ENCODE results near the gene S100A9. TPM values are rescaled to one million over a fixed set of nuclear protein-coding genes. Genes with fewer than 3 reads are reported as not detected.

The S100A9 gene
- total and polyA plus RNA-seq, 2 of the 8 experiments (the other 6 are each of a cell fraction or from before 2014, with no cell fraction given): not detected

- Histone ChIP-seq H2BK12ac (ENCODE audit: low read depth, low read length) (no peak overlapping the region), H3K4me3 (ENCODE audit: extremely low read depth in 1 of 4, insufficient read depth in 2 of 4, low read depth in 3 of 4, low read length in 4 of 4) (no peak overlapping the region), H3K9ac (replicated peaks in 1 of 4; ENCODE audit: extremely low read depth in 1 of 4, low read depth in 3 of 4, low read length in 3 of 4) (no peak overlapping the region), H3K27ac (ENCODE audit: low read depth, low read length) (no peak overlapping the region), H3K9me3 (ENCODE audit: insufficient read depth in 2 of 2, low read depth in 1 of 2, low read length in 1 of 2) (no peaks in the 10 kb centered on the region), H3K18ac (ENCODE audit: extremely low read depth, low read length) (no peak overlapping the region), H4K8ac (ENCODE audit: extremely low read depth, insufficient read depth, low read length) (no peak overlapping the region), H3K27me3 (replicated peaks in 1 of 4; ENCODE audit: control insufficient read depth in 3 of 4, extremely low read depth in 1 of 4, insufficient read depth in 3 of 4, low read length in 3 of 4) (no peaks in the 10 kb centered on the region), H3K23ac (ENCODE audit: insufficient read length) (no peak overlapping the region), H3K4ac (replicated peaks; ENCODE audit: insufficient read length, low read depth, low read length) (no peak overlapping the region), H4K5ac (ENCODE audit: insufficient read length, low read depth, low read length) (no peak overlapping the region), H2AFZ (ENCODE audit: low read length) (no peak overlapping the region), H2BK5ac (ENCODE audit: low read depth, low read length) (no peak overlapping the region), H3K79me1 (ENCODE audit: low read depth, low read length) (no peaks in the 10 kb centered on the region), H4K20me1 (replicated peaks in 1 of 2; ENCODE audit: control insufficient read depth in 1 of 2, insufficient read depth in 2 of 2, low read length in 2 of 2) (no peaks in the 10 kb centered on the region), H2BK120ac (replicated peaks; ENCODE audit: low read depth, low read length) (no peak overlapping the region), H2BK20ac (ENCODE audit: low read length) (no peak overlapping the region), H2BK15ac (ENCODE audit: low read length) (no peak overlapping the region), H2AK5ac (ENCODE audit: low read depth, low read length) (no peak overlapping the region), H3K36me3 (ENCODE audit: control insufficient read depth in 2 of 4, insufficient read depth in 4 of 4, low read length in 3 of 4) (no peaks in the 10 kb centered on the region), H3K14ac (ENCODE audit: insufficient read length) (no peak overlapping the region), H3K4me2 (ENCODE audit: insufficient read depth in 1 of 2, low read depth in 2 of 2, low read length in 2 of 2) (no peak overlapping the region), H3K79me2 (ENCODE audit: control insufficient read depth in 1 of 2, insufficient read depth in 2 of 2, low read length in 2 of 2) (no peaks in the 10 kb centered on the region), H3K23me2 (ENCODE audit: low read depth, low read length) (no peaks in the 10 kb centered on the region), H3K56ac (replicated peaks; ENCODE audit: insufficient read length, low read depth, low read length) (no peak overlapping the region), H4K91ac (replicated peaks; ENCODE audit: insufficient read length, low read length) (no peak overlapping the region), H3K4me1 (replicated peaks in 1 of 4; ENCODE audit: control insufficient read depth in 3 of 4, insufficient read depth in 4 of 4, low read length in 3 of 4) (peaks cover 0 to 5% (median 0%) of the 10 kb centered on the region in 4 experiments; a peak in 3 of 7 replicates)
- ChIA-PET POLR2A (ENCODE audit: partially characterized antibody) (interaction anchor here (1.0 kb wide), 1 partner anchor 10 kb away, joined by 3 read pairs; no protein-coding TSS in a partner anchor), CTCF (ENCODE audit: partially characterized antibody) (interaction anchor here (1.1 to 3.8 kb wide), 2 partner anchors 15 to 43 kb away, joined by 3 to 18 read pairs; no protein-coding TSS in a partner anchor)
- FAIRE-seq (no peak), DNase-seq (ENCODE audit: low read depth in 1 of 2, low spot score in 2 of 2) (no peak)
- WGBS, 2 experiments (ENCODE audit: extremely low coverage in 1 of 2, insufficient coverage in 1 of 2, insufficient read length in 1 of 2, insufficient replicate concordance in 2 of 2, low coverage in 1 of 2, low lambda C conversion rate in 2 of 2, missing lambda C conversion rate in 1 of 2): 71% methylated on average over 7 of the region's 7 CpGs; no CpG with 5 or more reads in 1 of the 2 experiments
- no peak for TF ChIP-seq CHD1 (IDR thresholded peaks at IDR 0.05; ENCODE audit: low read depth, low read length)
- no peak for TF ChIP-seq KDM5A (IDR thresholded peaks at IDR 0.05; ENCODE audit: low read length)
- no peak for TF ChIP-seq POLR2A (IDR thresholded peaks at IDR 0.05; ENCODE audit: control extremely low read depth in 1 of 2, low read depth in 2 of 2, low read length in 2 of 2)
- TF ChIP-seq EP300 (IDR thresholded peaks at IDR 0.05; ENCODE audit: borderline replicate concordance in 1 of 2, low read depth in 2 of 2, low read length in 2 of 2): no peak
- TF ChIP-seq CREB1 (IDR thresholded peaks at IDR 0.05): no peak
- TF ChIP-seq FOSL1 (IDR thresholded peaks at IDR 0.05; ENCODE audit: insufficient read depth, low read depth, low read length): no peak
- no peak for TF ChIP-seq RXRA (IDR thresholded peaks at IDR 0.05; ENCODE audit: insufficient read depth, low read depth, low read length)
- no peak for TF ChIP-seq KDM4A (IDR thresholded peaks at IDR 0.05; ENCODE audit: low read depth, low read length, severe bottlenecking)
- TF ChIP-seq NANOG (IDR thresholded peaks at IDR 0.05; ENCODE audit: insufficient read depth, low read depth, low read length, poor library complexity, severe bottlenecking): no peak
- no peak for TF ChIP-seq YY1 (IDR thresholded peaks at IDR 0.05; ENCODE audit: low read depth, low read length)
Measured at GRCh38 chr1:153310526-153310925, 47.1 kb upstream of the S100A9 start.
